Lung (tissue), 12 donors: Measurements from ENCODE around the gene CNTNAP5. TPM values are rescaled to one million over a fixed set of nuclear protein-coding genes. Genes with fewer than 3 reads are reported as not detected.
A peak's percentile ranks its signal among the peaks of the same experiment; 100 is the strongest.

ENCODE experiments used
- ATAC-seq: fragments of 200-7000 bp; cut with Tn5 transposase; one replicate; pipeline ENCODE4 v1.9.1; 2020; ENCODE audit warnings: moderate number of reproducible peaks; ENCODE audit not compliant: insufficient read depth, low FRiP score
- DNase-seq, 3 donors: peaks; one replicate each; pipeline ENCODE4 v3.0.0-alpha.2; 2013 to 2017
- H3K27ac ChIP-seq, 2 donors: one replicate each; pipeline ENCODE4 v1.5.1; 2013; ENCODE audit warnings: mild to moderate bottlenecking in 2 of 2, moderate library complexity in 2 of 2, control low read depth in 1 of 2, inconsistent platforms in 1 of 2, low read depth in 1 of 2, low read length in 1 of 2
- H3K27me3 ChIP-seq, 3 donors: one replicate each; pipeline ENCODE4 v1.5.1; 2013; ENCODE audit warnings: low read length in 2 of 3; ENCODE audit not compliant: control insufficient read depth in 3 of 3, insufficient read depth in 3 of 3
- H3K36me3 ChIP-seq, 4 donors: one replicate each; pipeline ENCODE4 v1.5.1; 2013; ENCODE audit warnings: low read length in 4 of 4, mild to moderate bottlenecking in 1 of 4, moderate library complexity in 1 of 4; ENCODE audit not compliant: control insufficient read depth in 4 of 4, insufficient read depth in 4 of 4
- H3K4me1 ChIP-seq, 5 donors: one replicate each; pipeline ENCODE4 v1.5.1; 2013; ENCODE audit warnings: low read length in 5 of 5, mild to moderate bottlenecking in 2 of 5, moderate library complexity in 1 of 5; ENCODE audit not compliant: control insufficient read depth in 5 of 5, insufficient read depth in 5 of 5
- H3K4me3 ChIP-seq: one replicate; pipeline ENCODE4 v1.5.1; 2013; ENCODE audit warnings: mild to moderate bottlenecking, control low read depth, moderate library complexity
- H3K9ac ChIP-seq, 2 donors: one replicate each; pipeline ENCODE4 v1.5.1; 2013; ENCODE audit warnings: low read length in 2 of 2, control low read depth in 1 of 2; ENCODE audit not compliant: insufficient read depth in 1 of 2
- H3K9me3 ChIP-seq, 4 donors: one replicate each; pipeline ENCODE4 v1.5.1; 2013; ENCODE audit warnings: low read length in 3 of 4, mild to moderate bottlenecking in 1 of 4, moderate library complexity in 1 of 4; ENCODE audit not compliant: control insufficient read depth in 4 of 4, insufficient read depth in 3 of 4
- WGBS, 2 donors: extraction: QIAGEN DNeasy Blood & Tissue Kit; methylation state at CpG; one replicate each; pipeline ENCODE4 v1.1.7; 2013; 5-methylcytosine and 5-hydroxymethylcytosine counted together
- polyA plus RNA-seq, 2 donors: library from polyadenylated mRNA; stranded (reverse); fragments of 200-250 nt; gene quantifications; one replicate each; pipeline ENCODE4 v1.2.1, GENCODE V29; 2013
- total RNA-seq, 2 donors: library from RNA; depleted of rRNA in 1 of 2; stranded (reverse); fragments of >200 nt in 1 of 2; gene quantifications; one replicate each; pipeline ENCODE4 v1.2.1, GENCODE V29; 2014 to 2021
- TF ChIP-seq, protein P1 (sequence below): IDR thresholded peaks from 2 replicates; pipeline ENCODE4 v1.5.1; 2012; ENCODE audit warnings: mild to moderate bottlenecking; ENCODE audit errors: control extremely low read depth, extremely low read depth
- donor health status: control.
- donor health status: control.
- donor health status: Bipolar disorder and iron deficiency.
- donor health status: healthy.
- donor health status: DM: yes; HTN: yes; CAD: no.

The CNTNAP5 gene
- total and polyA plus RNA-seq, 4 donors: 0.03 to 0.06 TPM; not detected in 2

DNA sequence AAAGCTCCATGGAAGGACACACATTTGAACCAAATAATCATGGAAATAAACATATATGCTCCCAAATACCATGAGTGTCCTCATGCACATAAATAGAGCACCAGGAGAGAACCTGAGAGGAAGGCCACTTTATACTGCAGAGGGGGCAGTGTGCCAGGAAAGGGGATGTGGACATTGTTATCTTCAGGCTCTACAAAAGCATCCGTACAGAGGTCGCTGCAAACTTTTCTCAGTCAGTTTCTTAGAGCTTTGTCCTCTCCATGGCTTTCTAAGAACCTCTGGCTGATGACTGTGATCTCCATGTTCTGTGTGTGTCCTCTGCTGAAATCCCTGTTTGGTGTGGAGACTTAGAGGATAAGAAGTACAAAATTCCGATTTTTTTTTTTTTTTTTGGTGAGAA is 515.7 kb downstream of the CNTNAP5 start:
- H3K27me3 ChIP-seq: no peaks in the 10 kb centered on the region
- H3K27ac ChIP-seq: no peak overlapping the region
- H3K9me3 ChIP-seq: no peaks in the 10 kb centered on the region
- 81 to 84% methylated on average over 3 of the region's 3 CpGs for WGBS, 2 donors
- no peak overlapping the region for H3K9ac ChIP-seq
- H3K4me3 ChIP-seq: no peak overlapping the region
- ATAC-seq: no peak
- TF ChIP-seq, protein P1, sequence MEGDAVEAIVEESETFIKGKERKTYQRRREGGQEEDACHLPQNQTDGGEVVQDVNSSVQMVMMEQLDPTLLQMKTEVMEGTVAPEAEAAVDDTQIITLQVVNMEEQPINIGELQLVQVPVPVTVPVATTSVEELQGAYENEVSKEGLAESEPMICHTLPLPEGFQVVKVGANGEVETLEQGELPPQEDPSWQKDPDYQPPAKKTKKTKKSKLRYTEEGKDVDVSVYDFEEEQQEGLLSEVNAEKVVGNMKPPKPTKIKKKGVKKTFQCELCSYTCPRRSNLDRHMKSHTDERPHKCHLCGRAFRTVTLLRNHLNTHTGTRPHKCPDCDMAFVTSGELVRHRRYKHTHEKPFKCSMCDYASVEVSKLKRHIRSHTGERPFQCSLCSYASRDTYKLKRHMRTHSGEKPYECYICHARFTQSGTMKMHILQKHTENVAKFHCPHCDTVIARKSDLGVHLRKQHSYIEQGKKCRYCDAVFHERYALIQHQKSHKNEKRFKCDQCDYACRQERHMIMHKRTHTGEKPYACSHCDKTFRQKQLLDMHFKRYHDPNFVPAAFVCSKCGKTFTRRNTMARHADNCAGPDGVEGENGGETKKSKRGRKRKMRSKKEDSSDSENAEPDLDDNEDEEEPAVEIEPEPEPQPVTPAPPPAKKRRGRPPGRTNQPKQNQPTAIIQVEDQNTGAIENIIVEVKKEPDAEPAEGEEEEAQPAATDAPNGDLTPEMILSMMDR: no peak
- H3K36me3 ChIP-seq: no peaks in the 10 kb centered on the region
- DNase-seq: no peak
- peaks cover 0 to 4% (median 0%) of the 10 kb centered on the region in 5 donors for H3K4me1 ChIP-seq

- TF ChIP-seq, protein P1: no peak
- no peaks in the 10 kb centered on the region for H3K36me3 ChIP-seq
- H3K9me3 ChIP-seq: no peaks in the 10 kb centered on the region
- ATAC-seq: no peak
- peak in 2 of 3 donors; percentile 17 to 61 for DNase-seq
- H3K4me3 ChIP-seq: no peak overlapping the region
- peaks cover 0 to 4% (median 0%) of the 10 kb centered on the region in 5 donors for H3K4me1 ChIP-seq
- H3K27me3 ChIP-seq: no peaks in the 10 kb centered on the region
- 60 to 74% methylated on average over 10 of the region's 10 CpGs for WGBS, 2 donors
- no peak overlapping the region for H3K9ac ChIP-seq
- H3K27ac ChIP-seq: no peak overlapping the region
Measured at GRCh38 chr2:124542932-124543640, 518.0 kb downstream of the CNTNAP5 start.

- no peak for ATAC-seq
- H3K27me3 ChIP-seq: no peaks in the 10 kb centered on the region
- H3K9me3 ChIP-seq: no peaks in the 10 kb centered on the region
- no peak overlapping the region for H3K9ac ChIP-seq
- peaks cover 0 to 3% (median 0%) of the 10 kb centered on the region in 5 donors for H3K4me1 ChIP-seq
- no peak overlapping the region for H3K4me3 ChIP-seq
- no peak for DNase-seq
- H3K36me3 ChIP-seq: no peaks in the 10 kb centered on the region
- no peak overlapping the region for H3K27ac ChIP-seq
- WGBS, 2 donors: 52 to 55% methylated on average over 3 of the region's 3 CpGs
- TF ChIP-seq, protein P1: no peak
Measured at GRCh38 chr2:124547700-124548099, 522.6 kb downstream of the CNTNAP5 start.
